Breast epithelium (tissue), 3 donors: ENCODE measurements around the gene TEPSIN.

Experiments
- CTCF ChIP-seq, 3 donors: fragments of 450-650 bp; IDR thresholded peaks; one replicate each; pipeline ENCODE4 v1.5.1; 2016 to 2017; ENCODE audit warnings: antibody characterized with exemption in 3 of 3, mild to moderate bottlenecking in 3 of 3, moderate library complexity in 3 of 3
- POLR2A ChIP-seq: fragments of 450-650 bp; IDR thresholded peaks from one replicate; pipeline ENCODE4 v1.6.1; 2016; ENCODE audit warnings: antibody characterized with exemption, mild to moderate bottlenecking, moderate library complexity

DNA sequence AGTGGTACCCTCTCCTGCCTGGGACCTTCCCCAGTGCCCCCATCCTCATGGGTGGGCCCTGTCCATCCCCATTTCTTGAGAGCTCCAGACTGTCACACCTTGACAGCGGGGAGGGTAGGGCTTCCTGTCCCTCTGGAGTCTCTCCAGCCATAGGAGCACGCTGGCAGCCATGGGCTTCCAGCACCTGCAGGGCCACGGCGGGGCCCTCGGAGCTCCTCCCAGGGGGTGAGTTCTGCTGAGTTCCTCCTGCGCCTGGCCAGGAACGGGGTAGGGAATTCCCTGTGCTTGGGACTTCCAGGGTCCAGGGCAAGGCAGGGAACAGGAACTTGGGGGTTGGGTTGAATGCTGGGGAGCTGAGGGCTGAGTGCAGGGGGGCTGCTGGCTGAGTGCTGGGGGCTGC lies 49.8 kb downstream of the TEPSIN start:
- no peak for TF ChIP-seq POLR2A
- no peak for TF ChIP-seq CTCF (IDR thresholded peaks at IDR 0.05)
